HFFc6 (cell line): ENCODE measurements around the gene ZAP70. TPM values are rescaled to one million over a fixed set of nuclear protein-coding genes. Genes with fewer than 3 reads are reported as not detected.
A peak's percentile ranks its signal among the peaks of the same experiment; 100 is the strongest.

ENCODE experiments used
- DNase-seq: peaks from one replicate; pipeline ENCODE4 v3.0.0-alpha.2; 2018
- H3K27ac Mint-ChIP-seq: 2 replicates; pipeline ENCODE4 v1.8.0; 2020; ENCODE audit warnings: mild to moderate bottlenecking, mixed read lengths
- H3K27me3 Mint-ChIP-seq: 2 replicates; pipeline ENCODE4 v1.8.0; 2021; ENCODE audit warnings: mild to moderate bottlenecking, moderate library complexity, mixed read lengths; ENCODE audit not compliant: insufficient read depth
- H3K36me3 Mint-ChIP-seq: 2 replicates; pipeline ENCODE4 v1.8.0; 2021; ENCODE audit warnings: low read depth, mixed read lengths
- H3K4me1 Mint-ChIP-seq: 2 replicates; pipeline ENCODE4 v1.8.0; 2020; ENCODE audit warnings: low read depth, mixed read lengths
- H3K4me3 Mint-ChIP-seq: 2 replicates; pipeline ENCODE4 v1.8.0; 2020; ENCODE audit warnings: mild to moderate bottlenecking, moderate library complexity, mixed read lengths
- H3K9me3 Mint-ChIP-seq: 2 replicates; pipeline ENCODE4 v1.8.0; 2020; ENCODE audit warnings: mild to moderate bottlenecking, mixed read lengths
- total RNA-seq, 6 experiments: library from RNA; stranded (reverse); fragmentation: NEBNext Ultra II Directional; extraction: Animal tissue kit (Norgen Biotek cat#: 25700); gene quantifications; 2 replicates in 1 of 6; 3 replicates in 5 of 6; pipeline ENCODE4 v1.2.3, GENCODE V29; 2021
- TF ChIP-seq, protein P1 (sequence below): fragments of 200-600 bp; sonication (generic); IDR thresholded peaks from 2 replicates; pipeline ENCODE4 v1.5.0; 2021; ENCODE audit warnings: antibody characterized with exemption, mild to moderate bottlenecking

The ZAP70 gene
- total RNA-seq, 6 experiments from 2014 or later = not detected

- TF ChIP-seq, protein P1, sequence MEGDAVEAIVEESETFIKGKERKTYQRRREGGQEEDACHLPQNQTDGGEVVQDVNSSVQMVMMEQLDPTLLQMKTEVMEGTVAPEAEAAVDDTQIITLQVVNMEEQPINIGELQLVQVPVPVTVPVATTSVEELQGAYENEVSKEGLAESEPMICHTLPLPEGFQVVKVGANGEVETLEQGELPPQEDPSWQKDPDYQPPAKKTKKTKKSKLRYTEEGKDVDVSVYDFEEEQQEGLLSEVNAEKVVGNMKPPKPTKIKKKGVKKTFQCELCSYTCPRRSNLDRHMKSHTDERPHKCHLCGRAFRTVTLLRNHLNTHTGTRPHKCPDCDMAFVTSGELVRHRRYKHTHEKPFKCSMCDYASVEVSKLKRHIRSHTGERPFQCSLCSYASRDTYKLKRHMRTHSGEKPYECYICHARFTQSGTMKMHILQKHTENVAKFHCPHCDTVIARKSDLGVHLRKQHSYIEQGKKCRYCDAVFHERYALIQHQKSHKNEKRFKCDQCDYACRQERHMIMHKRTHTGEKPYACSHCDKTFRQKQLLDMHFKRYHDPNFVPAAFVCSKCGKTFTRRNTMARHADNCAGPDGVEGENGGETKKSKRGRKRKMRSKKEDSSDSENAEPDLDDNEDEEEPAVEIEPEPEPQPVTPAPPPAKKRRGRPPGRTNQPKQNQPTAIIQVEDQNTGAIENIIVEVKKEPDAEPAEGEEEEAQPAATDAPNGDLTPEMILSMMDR = no peak
- Mint-ChIP-seq H3K27ac (no peak overlapping the region), H3K9me3 (no peaks in the 10 kb centered on the region), H3K27me3 (no peaks in the 10 kb centered on the region; the same call in 1 of the 2 replicates), H3K4me1 (peaks cover 10% of the 10 kb centered on the region; the same call in 1 of the 2 replicates), H3K4me3 (no peak overlapping the region), H3K36me3 (peaks cover 39% of the 10 kb centered on the region)
- no peak for DNase-seq
These were observed 47.2 kb downstream of the ZAP70 start for GRCh38 chr2:97760480-97761049.

- Mint-ChIP-seq H3K4me1 (peaks cover 10% of the 10 kb centered on the region; the same call in 1 of the 2 replicates), H3K4me3 (no peak overlapping the region), H3K27ac (no peak overlapping the region), H3K36me3 (peaks cover 43% of the 10 kb centered on the region), H3K9me3 (no peaks in the 10 kb centered on the region), H3K27me3 (no peaks in the 10 kb centered on the region; the same call in 1 of the 2 replicates)
- TF ChIP-seq, protein P1 = no peak
- DNase-seq = no peak
These were observed 47.8 kb downstream of the ZAP70 start for GRCh38 chr2:97761192-97761591.

- H3K27ac Mint-ChIP-seq = peak overlapping the region; percentile 17; the same call in 1 of the 2 replicates
- TF ChIP-seq, protein P1 = no peak
- DNase-seq = no peak
- no peaks in the 10 kb centered on the region; the same call in 1 of the 2 replicates for H3K27me3 Mint-ChIP-seq
- peaks cover 40% of the 10 kb centered on the region for H3K36me3 Mint-ChIP-seq
- H3K9me3 Mint-ChIP-seq = no peaks in the 10 kb centered on the region
- H3K4me3 Mint-ChIP-seq = no peak overlapping the region; the same call in 1 of the 2 replicates
- H3K4me1 Mint-ChIP-seq = peaks cover 10% of the 10 kb centered on the region; the same call in 1 of the 2 replicates
These were observed 49.9 kb downstream of the ZAP70 start for GRCh38 chr2:97763176-97763845.

GRCh38 chr2:97764559-97765263, 51.3 kb downstream of the ZAP70 start:
- peaks cover 10% of the 10 kb centered on the region; the same call in 1 of the 2 replicates for H3K4me1 Mint-ChIP-seq
- DNase-seq = no peak
- H3K9me3 Mint-ChIP-seq = no peaks in the 10 kb centered on the region
- H3K27me3 Mint-ChIP-seq = no peaks in the 10 kb centered on the region; the same call in 1 of the 2 replicates
- H3K4me3 Mint-ChIP-seq = no peak overlapping the region
- no peak overlapping the region for H3K27ac Mint-ChIP-seq
- TF ChIP-seq, protein P1 = no peak
- peaks cover 40% of the 10 kb centered on the region for H3K36me3 Mint-ChIP-seq

DNA sequence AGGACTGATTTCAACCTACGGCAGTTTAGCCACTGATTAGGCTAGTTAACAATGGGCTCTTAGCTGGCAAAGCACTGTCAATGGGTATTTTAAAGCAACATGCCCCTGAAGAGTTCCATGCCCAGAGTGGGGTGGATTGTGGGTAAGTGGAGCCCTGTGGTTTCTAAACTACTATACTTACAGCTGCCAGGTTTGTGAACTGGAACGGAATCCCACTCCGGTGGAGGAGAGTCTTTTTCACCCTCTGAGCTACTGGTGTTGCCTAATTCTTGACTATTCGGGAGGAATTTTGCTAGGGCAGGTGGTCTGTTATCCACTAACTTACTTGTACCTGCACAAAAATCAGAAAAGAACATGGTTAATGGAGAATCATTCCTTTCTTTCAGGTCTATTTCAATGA, 52.6 kb downstream of the ZAP70 start:
- Mint-ChIP-seq H3K4me3 (no peak overlapping the region), H3K27me3 (no peaks in the 10 kb centered on the region; the same call in 1 of the 2 replicates), H3K4me1 (peaks cover 10% of the 10 kb centered on the region; the same call in 1 of the 2 replicates), H3K27ac (no peak overlapping the region), H3K9me3 (no peaks in the 10 kb centered on the region), H3K36me3 (peaks cover 29% of the 10 kb centered on the region)
- TF ChIP-seq, protein P1 = no peak
- no peak for DNase-seq
